HG02870 (cell line): ENCODE results near the gene ADAM10.

ENCODE experiments used
- ATAC-seq: cut with Tn5 transposase; IDR thresholded peaks from one replicate; pipeline ENCODE4 v1.9.1; 2021; ENCODE audit warnings: mild to moderate bottlenecking, moderate library complexity; ENCODE audit not compliant: unreplicated experiment

Gene ADAM10

GRCh38 chr15:58587486-58587885 lies 162.0 kb downstream of the ADAM10 start:
- no peak for ATAC-seq

GRCh38 chr15:58585693-58586443 lies 163.6 kb downstream of the ADAM10 start:
- ATAC-seq: peak; percentile 54

- ATAC-seq: no peak
These were observed 164.6 kb downstream of the ADAM10 start for GRCh38 chr15:58584789-58585461.

- ATAC-seq: no peak
These were observed 166.2 kb downstream of the ADAM10 start for GRCh38 chr15:58583171-58583908.

- no peak for ATAC-seq
These were observed 167.3 kb downstream of the ADAM10 start for GRCh38 chr15:58582160-58582559.

GRCh38 chr15:58576657-58577056 lies 172.8 kb downstream of the ADAM10 start:
- ATAC-seq: no peak

GRCh38 chr15:58575045-58575786 lies 174.3 kb downstream of the ADAM10 start:
- ATAC-seq: no peak

GRCh38 chr15:58574631-58575030 lies 174.9 kb downstream of the ADAM10 start:
- no peak for ATAC-seq

GRCh38 chr15:58573270-58573669 lies 176.2 kb downstream of the ADAM10 start:
- ATAC-seq: no peak

GRCh38 chr15:58572521-58572920 lies 177.0 kb downstream of the ADAM10 start:
- ATAC-seq: no peak

GRCh38 chr15:58571491-58571890 lies 178.0 kb downstream of the ADAM10 start:
- ATAC-seq: no peak

- no peak for ATAC-seq
These were observed 180.1 kb downstream of the ADAM10 start for GRCh38 chr15:58569455-58569854.

- no peak for ATAC-seq
These were observed 181.3 kb downstream of the ADAM10 start for GRCh38 chr15:58568157-58568571.

- no peak for ATAC-seq
These were observed 183.5 kb downstream of the ADAM10 start for GRCh38 chr15:58566029-58566428.

- no peak for ATAC-seq
These were observed 183.9 kb downstream of the ADAM10 start for GRCh38 chr15:58565619-58566018.

GRCh38 chr15:58564981-58565380 lies 184.5 kb downstream of the ADAM10 start:
- no peak for ATAC-seq

- ATAC-seq: no peak
These were observed 187.4 kb downstream of the ADAM10 start for GRCh38 chr15:58562135-58562534.

GRCh38 chr15:58561321-58561720 lies 188.2 kb downstream of the ADAM10 start:
- no peak for ATAC-seq

GRCh38 chr15:58559904-58560588 lies 189.5 kb downstream of the ADAM10 start:
- no peak for ATAC-seq

GRCh38 chr15:58558777-58559176 lies 190.7 kb downstream of the ADAM10 start:
- no peak for ATAC-seq
